Lower leg skin (tissue), 3 donors: ENCODE data around the gene PYY.

ENCODE experiments used
- CTCF ChIP-seq, 3 donors: fragments of 450-650 bp; IDR thresholded peaks; one replicate each; pipeline ENCODE4 v1.5.1; 2016; ENCODE audit warnings: antibody characterized with exemption in 3 of 3, mild to moderate bottlenecking in 3 of 3, moderate library complexity in 2 of 3
- POLR2A ChIP-seq, 2 donors: fragments of 450-650 bp; IDR thresholded peaks; one replicate each; pipeline ENCODE4 v1.6.1; 2016 to 2017; ENCODE audit warnings: antibody characterized with exemption in 2 of 2, mild to moderate bottlenecking in 1 of 2, moderate library complexity in 1 of 2

GRCh38 chr17:43913584-43913983 lies 40.2 kb downstream of the PYY start:
- TF ChIP-seq POLR2A (IDR thresholded peaks at IDR 0.05) (no peak), CTCF (IDR thresholded peaks at IDR 0.05) (no peak)
